H1 (cell line): ENCODE results near the gene RGPD6.
"Not testable (repeated sequence)": the region's sequence is repeated elsewhere in the genome, so short reads cannot be mapped to it uniquely, and the experiment has no call there.

ENCODE experiments used
- BRCA1 ChIP-seq: IDR thresholded peaks from 2 replicates; pipeline ENCODE4 v1.6.1; 2012; ENCODE audit warnings: low read depth, low read length, improper control_type of control experiment
- CHD1 ChIP-seq: IDR thresholded peaks from 2 replicates; pipeline ENCODE4 v1.6.1; 2012; ENCODE audit warnings: low read depth, low read length, improper control_type of control experiment
- EP300 ChIP-seq, 2 experiments: IDR thresholded peaks; 1 replicate in 1 of 2; 2 replicates in 1 of 2; pipeline ENCODE4 v1.6.1; 2011 to 2012; ENCODE audit warnings: low read depth in 2 of 2, low read length in 2 of 2, mild to moderate bottlenecking in 2 of 2, borderline replicate concordance in 1 of 2, inconsistent platforms in 1 of 2, moderate library complexity in 1 of 2
- KDM1A ChIP-seq: fragments of 200-600, 300-600 bp; sonication (generic); IDR thresholded peaks from 2 replicates; pipeline ENCODE4 v1.7.1; 2016; ENCODE audit warnings: mild to moderate bottlenecking, low read length, borderline replicate concordance
- NRF1 ChIP-seq: IDR thresholded peaks from 2 replicates; pipeline ENCODE4 v1.6.1; 2011; ENCODE audit warnings: mild to moderate bottlenecking, low read depth, low read length, improper control_type of control experiment
- PHF8 ChIP-seq: fragments of 200-600 bp; sonication (generic); conservative IDR thresholded peaks from 2 replicates; pipeline ENCODE4 v1.7.1; 2012; ENCODE audit warnings: low read depth, mild to moderate bottlenecking, inconsistent platforms, low read length, moderate library complexity
- POLR2A ChIP-seq, 2 experiments: IDR thresholded peaks; 1 replicate in 1 of 2; 2 replicates in 1 of 2; pipeline ENCODE4 v1.6.1; 2011; ENCODE audit warnings: low read depth in 2 of 2, low read length in 2 of 2, mild to moderate bottlenecking in 2 of 2; ENCODE audit errors: control extremely low read depth in 1 of 2
- POLR2AphosphoS5 ChIP-seq: IDR thresholded peaks from 2 replicates; pipeline ENCODE4 v1.6.1; 2011; ENCODE audit warnings: low read depth, low read length
- SP2 ChIP-seq: IDR thresholded peaks from 2 replicates; pipeline ENCODE4 v1.6.1; 2012; ENCODE audit warnings: mild to moderate bottlenecking, low read length, inconsistent platforms
- TF ChIP-seq, protein P1 (sequence below): IDR thresholded peaks from 2 replicates; pipeline ENCODE4 v1.6.1; 2012; ENCODE audit warnings: inconsistent platforms
- TF ChIP-seq, protein P2 (sequence below), 3 experiments: IDR thresholded peaks; 1 replicate in 2 of 3; 2 replicates in 1 of 3; pipeline versions ENCODE4 v1.5.1 to v1.6.1; 2011; ENCODE audit warnings: low read length in 3 of 3, mild to moderate bottlenecking in 3 of 3, inconsistent platforms in 2 of 3, low read depth in 1 of 3, moderate library complexity in 1 of 3; ENCODE audit not compliant: insufficient read depth in 1 of 3; ENCODE audit errors: control extremely low read depth in 1 of 3
- TF ChIP-seq, protein P3 (sequence below): IDR thresholded peaks from 2 replicates; pipeline ENCODE4 v1.6.1; 2012; ENCODE audit warnings: inconsistent platforms

DNA sequence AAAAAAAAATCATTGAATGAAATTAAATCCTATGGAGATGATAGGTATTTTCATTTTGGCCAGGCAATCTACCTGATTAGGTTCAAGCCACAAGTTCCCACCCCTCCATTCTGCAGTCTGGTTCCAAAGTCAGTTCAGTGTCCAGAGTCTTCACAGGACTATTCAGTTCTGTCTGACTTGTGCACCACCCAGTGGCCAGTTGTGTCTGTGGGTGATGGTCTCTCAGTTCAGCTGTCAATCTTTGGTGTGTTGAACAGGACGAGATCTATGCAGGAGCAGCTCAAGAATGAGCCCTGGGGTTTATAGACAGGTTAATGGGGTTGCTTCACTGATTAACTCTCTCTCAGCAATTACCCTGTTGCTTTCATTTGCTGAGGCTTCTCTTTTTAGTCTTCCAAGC lies 1.4 kb upstream of the RGPD6 start:
- TF ChIP-seq, protein P1, sequence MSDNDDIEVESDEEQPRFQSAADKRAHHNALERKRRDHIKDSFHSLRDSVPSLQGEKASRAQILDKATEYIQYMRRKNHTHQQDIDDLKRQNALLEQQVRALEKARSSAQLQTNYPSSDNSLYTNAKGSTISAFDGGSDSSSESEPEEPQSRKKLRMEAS = not testable (repeated sequence)
- not testable (repeated sequence) for TF ChIP-seq EP300 (IDR thresholded peaks at IDR 0.05; ENCODE audit: borderline replicate concordance in 1 of 2, low read depth in 2 of 2, low read length in 2 of 2); NRF1; CHD1; SP2; BRCA1; POLR2AphosphoS5; PHF8; POLR2A (IDR thresholded peaks at IDR 0.05; ENCODE audit: control extremely low read depth in 1 of 2, low read depth in 2 of 2, low read length in 2 of 2); KDM1A
- TF ChIP-seq, protein P2, sequence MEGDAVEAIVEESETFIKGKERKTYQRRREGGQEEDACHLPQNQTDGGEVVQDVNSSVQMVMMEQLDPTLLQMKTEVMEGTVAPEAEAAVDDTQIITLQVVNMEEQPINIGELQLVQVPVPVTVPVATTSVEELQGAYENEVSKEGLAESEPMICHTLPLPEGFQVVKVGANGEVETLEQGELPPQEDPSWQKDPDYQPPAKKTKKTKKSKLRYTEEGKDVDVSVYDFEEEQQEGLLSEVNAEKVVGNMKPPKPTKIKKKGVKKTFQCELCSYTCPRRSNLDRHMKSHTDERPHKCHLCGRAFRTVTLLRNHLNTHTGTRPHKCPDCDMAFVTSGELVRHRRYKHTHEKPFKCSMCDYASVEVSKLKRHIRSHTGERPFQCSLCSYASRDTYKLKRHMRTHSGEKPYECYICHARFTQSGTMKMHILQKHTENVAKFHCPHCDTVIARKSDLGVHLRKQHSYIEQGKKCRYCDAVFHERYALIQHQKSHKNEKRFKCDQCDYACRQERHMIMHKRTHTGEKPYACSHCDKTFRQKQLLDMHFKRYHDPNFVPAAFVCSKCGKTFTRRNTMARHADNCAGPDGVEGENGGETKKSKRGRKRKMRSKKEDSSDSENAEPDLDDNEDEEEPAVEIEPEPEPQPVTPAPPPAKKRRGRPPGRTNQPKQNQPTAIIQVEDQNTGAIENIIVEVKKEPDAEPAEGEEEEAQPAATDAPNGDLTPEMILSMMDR (IDR thresholded peaks at IDR 0.05; ENCODE audit: control extremely low read depth in 1 of 3, insufficient read depth in 1 of 3, low read depth in 1 of 3, low read length in 3 of 3) = not testable (repeated sequence)
- TF ChIP-seq, protein P3, sequence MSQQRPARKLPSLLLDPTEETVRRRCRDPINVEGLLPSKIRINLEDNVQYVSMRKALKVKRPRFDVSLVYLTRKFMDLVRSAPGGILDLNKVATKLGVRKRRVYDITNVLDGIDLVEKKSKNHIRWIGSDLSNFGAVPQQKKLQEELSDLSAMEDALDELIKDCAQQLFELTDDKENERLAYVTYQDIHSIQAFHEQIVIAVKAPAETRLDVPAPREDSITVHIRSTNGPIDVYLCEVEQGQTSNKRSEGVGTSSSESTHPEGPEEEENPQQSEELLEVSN = not testable (repeated sequence)
